ENCODE data around the gene SGF29.

The SGF29 gene

DNA sequence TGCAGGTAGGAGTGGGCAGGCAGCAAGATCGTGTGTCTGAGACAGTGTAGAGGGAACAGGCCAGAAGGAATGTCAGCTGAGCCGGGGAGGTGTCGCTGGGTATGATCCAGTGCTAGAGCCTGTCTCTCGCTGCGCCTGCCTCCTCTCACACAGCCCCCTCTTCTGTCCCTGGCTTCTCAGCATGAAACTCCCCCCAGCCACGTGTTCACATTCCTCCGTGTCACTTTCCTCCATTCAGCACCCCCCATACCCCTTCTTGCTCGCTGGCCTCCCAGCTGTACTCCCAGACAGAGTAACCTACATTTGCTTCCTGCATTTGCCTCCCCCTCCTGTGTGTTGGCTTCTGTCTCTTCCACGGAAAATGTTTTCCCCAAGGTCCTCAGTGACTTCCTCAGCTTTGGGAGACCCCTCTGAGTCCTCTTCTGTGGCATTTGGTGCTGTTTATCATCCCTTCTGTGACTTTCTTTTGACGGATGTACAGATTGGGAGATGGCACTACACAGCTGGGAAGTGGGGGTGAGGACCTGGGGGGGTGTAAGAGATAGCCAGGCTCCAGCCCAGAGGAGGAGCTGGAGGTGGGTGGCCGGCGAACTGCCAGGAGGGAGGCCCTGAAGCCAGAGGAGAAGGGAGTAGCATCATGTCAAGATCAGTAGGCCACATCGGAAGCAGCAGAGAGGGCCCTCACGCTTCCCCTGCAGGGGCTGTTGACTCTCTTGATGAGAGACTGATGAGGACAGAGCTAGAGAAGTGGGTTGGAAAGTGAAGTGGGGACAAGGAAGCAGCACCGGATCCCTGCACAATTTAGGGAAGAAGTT is 19.2 kb downstream of the SGF29 start:
- H3K27ac ChIP-seq, result no peak overlapping the region
- TF ChIP-seq, protein P1, sequence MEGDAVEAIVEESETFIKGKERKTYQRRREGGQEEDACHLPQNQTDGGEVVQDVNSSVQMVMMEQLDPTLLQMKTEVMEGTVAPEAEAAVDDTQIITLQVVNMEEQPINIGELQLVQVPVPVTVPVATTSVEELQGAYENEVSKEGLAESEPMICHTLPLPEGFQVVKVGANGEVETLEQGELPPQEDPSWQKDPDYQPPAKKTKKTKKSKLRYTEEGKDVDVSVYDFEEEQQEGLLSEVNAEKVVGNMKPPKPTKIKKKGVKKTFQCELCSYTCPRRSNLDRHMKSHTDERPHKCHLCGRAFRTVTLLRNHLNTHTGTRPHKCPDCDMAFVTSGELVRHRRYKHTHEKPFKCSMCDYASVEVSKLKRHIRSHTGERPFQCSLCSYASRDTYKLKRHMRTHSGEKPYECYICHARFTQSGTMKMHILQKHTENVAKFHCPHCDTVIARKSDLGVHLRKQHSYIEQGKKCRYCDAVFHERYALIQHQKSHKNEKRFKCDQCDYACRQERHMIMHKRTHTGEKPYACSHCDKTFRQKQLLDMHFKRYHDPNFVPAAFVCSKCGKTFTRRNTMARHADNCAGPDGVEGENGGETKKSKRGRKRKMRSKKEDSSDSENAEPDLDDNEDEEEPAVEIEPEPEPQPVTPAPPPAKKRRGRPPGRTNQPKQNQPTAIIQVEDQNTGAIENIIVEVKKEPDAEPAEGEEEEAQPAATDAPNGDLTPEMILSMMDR (conservative IDR thresholded peaks at IDR 0.05), result no peak
- TF ChIP-seq ZFX (IDR thresholded peaks at IDR 0.05), result no peak

DNA sequence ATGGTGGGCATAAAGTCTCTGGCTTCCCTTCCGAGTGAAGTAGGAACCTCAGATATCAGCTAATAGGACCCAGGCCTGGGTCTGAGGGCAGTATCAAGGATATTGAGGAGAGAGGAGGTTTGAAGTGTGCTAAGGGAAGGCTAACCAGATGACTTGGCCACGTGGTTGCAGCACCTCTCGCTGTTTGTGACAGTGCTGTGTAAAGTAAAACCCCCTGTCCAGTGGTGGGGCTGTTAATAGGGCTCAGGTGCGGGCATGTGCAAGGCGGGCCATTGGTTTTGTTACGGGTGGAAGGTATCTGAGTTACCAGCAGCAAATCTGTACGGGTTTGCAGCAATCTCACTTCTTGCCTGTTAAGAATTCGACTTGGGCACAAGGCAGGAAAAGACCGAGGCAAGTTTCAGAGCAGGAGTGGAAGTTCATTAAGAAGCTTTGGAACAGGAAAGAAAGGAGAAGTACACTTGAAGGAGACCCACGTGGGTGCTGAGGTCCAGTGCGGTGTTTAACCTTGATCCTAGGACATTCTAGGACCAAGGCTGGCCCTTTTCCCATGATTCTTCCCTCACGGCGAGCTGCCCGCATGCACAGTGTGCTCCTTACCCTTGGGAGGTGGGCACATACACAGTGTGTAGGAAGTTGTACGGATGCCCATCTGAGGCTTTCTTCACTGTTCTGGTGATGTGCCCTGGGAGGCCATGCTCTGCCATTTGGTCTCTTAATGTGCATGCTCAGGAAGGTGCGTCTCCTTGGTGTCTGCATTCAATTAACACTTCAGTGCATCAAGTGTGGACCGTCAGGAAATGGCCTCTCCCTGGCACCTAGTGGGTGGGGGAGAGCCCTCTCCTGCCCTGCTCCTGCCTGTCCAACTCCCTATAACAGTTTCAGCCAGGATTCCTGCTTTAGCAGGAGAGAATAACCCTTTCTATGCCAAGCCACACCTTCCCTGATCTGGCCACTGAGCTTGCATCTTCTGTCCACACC is 20.3 kb downstream of the SGF29 start:
- no peak overlapping the region for H3K27ac ChIP-seq
- no peak for TF ChIP-seq ZFX (IDR thresholded peaks at IDR 0.05)
- TF ChIP-seq, protein P1 (conservative IDR thresholded peaks at IDR 0.05), result no peak

DNA sequence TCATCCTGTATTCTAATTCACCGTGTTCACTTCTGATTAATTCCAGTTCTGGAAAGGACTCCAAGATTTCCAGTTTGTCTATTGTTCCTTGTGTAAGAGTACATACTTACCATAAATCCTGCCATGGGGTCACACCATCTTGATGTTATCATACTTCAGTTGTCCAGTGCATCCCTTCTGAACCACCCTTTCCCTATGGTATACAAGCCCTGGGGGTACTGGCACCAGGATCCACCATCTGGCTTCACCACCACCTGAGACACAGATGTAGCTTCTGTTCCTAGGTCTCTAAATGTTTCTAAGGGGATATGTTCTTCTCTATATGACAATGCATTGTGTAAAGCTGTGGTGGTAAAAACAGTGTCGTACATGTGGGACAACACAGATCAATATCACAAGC is 21.2 kb downstream of the SGF29 start:
- H3K27ac ChIP-seq, result no peak overlapping the region
- TF ChIP-seq, protein P1 (conservative IDR thresholded peaks at IDR 0.05), result no peak
- no peak for TF ChIP-seq ZFX (IDR thresholded peaks at IDR 0.05)

DNA sequence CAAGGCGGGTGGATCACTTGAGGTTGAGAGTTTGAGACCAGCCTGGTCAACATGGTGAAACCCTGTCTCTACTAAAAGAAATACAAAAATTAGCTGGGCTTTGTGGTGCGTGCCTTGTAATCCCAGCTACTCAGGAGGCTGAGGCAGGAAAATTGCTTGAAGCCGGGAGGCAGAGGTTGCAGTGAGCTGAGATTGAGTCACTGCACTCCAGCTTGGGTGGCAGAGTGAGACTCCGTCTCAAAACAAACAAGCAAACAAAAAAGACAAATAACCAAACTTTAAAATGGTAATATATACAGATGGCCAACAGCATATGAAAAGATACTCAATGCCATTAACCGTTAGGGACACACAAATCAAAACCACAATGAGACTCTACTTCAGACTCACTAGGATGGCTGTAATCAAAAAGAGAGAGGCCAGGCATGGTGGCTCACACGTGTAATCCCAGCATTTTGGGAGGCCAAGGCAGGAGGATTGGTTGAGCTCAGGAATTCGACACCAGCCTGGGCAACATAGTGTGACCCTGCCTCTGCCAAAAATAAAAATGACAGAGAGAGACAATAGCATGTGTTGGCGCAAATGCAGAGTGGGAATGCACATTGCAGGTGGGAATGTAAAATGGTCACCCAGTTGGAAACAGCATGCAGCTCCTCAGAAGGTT is 21.9 kb downstream of the SGF29 start:
- no peak overlapping the region for H3K27ac ChIP-seq
- no peak for TF ChIP-seq ZFX (IDR thresholded peaks at IDR 0.05)
- TF ChIP-seq, protein P1 (conservative IDR thresholded peaks at IDR 0.05), result no peak

DNA sequence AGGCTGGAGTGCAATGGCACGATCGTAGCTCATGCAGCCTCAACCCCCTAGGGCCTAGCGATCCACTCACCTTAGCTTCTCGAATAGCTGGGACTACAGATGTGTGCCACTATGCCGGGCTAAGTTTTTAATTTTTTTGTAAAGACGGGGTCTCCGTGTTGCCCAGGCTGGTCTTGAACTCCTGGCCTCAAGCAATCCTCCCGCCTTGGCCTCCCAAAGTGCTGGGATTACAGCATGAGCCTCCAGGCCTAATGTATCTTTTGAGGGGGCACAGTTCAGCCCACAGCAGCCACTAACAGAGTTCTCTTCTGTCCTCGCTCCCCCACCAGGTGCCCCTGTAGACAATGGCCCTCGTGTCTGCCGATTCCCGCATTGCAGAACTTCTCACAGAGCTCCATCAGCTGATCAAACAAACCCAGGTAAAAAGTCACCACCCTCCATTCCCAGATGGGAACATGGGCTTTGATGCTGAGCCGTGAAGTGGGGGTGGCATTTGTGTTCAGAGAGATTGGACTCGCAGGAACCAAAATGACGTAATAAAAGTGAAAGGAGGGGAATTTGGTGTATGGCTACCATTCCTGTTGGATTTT is 27.1 kb downstream of the SGF29 start:
- H3K27ac ChIP-seq, result no peak overlapping the region
- TF ChIP-seq, protein P1 (conservative IDR thresholded peaks at IDR 0.05), result no peak
- no peak for TF ChIP-seq ZFX (IDR thresholded peaks at IDR 0.05)

DNA sequence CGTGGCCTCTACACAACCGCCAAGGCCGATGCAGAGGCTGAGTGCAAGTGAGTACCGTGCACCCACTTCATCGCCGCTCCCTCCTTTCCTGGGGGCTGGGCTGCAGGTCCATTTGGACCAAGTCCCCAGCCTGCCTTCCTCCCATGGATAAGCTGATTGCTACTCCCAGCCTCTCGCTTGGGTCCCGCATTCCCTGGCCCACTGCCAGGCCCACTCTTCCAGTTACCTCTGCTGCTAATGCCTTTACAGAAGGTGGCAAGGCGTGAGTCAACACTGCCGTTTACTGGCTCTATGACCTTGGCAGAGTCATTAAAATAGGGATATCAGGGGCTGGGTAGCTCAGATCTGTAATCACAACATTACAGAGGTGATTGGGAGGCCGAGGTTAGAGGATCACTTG is 32.0 kb downstream of the SGF29 start:
- no peak for TF ChIP-seq ZFX (IDR thresholded peaks at IDR 0.05)
- TF ChIP-seq, protein P1 (conservative IDR thresholded peaks at IDR 0.05), result no peak
- no peak overlapping the region for H3K27ac ChIP-seq
